Measurements from ENCODE around the gene NAPA.

GRCh38 chr19:47497821-47498520, 16.9 kb downstream of the NAPA start:
- TF ChIP-seq POLR2AphosphoS5 (IDR thresholded peaks at IDR 0.05) (no peak), POLR2A (IDR thresholded peaks at IDR 0.05) (no peak)

Data from breast epithelium (tissue), 3 donors.